ENCODE data around the gene APLP2. TPM values are rescaled to one million over a fixed set of nuclear protein-coding genes. Genes with fewer than 3 reads are reported as not detected.

APLP2 gene
- total and polyA plus RNA-seq, 2 experiments from 2014 or later: 322 to 362 TPM

- H3K36me3 ChIP-seq (ENCODE audit: insufficient read depth): peaks cover 17% of the 10 kb centered on the region
- H3K79me2 ChIP-seq (replicated peaks; ENCODE audit: insufficient read depth): no peaks in the 10 kb centered on the region
- 0 out of 2 replicates have a peak, but pooled peaks cover 7% of the 10 kb centered on the region for H3F3A ChIP-seq (replicated peaks; ENCODE audit: low read depth)
- no peak overlapping the region for H3K4me2 ChIP-seq
- ATAC-seq: no peak
- no peaks in the 10 kb centered on the region for H3K27me3 ChIP-seq (ENCODE audit: insufficient read depth)
- Mint-ChIP-seq H3K27ac (peak overlapping the region; percentile 78; the same call in 1 of the 2 replicates), H3K4me1 (peaks cover 25% of the 10 kb centered on the region), H3K9me3 (no peaks in the 10 kb centered on the region), H3K36me3 (ENCODE audit: low read depth) (peaks cover 46% of the 10 kb centered on the region), H3K27me3 (ENCODE audit: insufficient read depth, low read depth, poor library complexity) (peaks cover 8% of the 10 kb centered on the region), H3K4me3 (no peak overlapping the region; the same call in 2 of the 3 replicates)
- no peak overlapping the region for H2AFZ ChIP-seq
- H4K20me1 ChIP-seq (replicated peaks; ENCODE audit: insufficient read depth): peaks cover 3% of the 10 kb centered on the region
- H3K9me2 ChIP-seq (ENCODE audit: insufficient read depth): no peaks in the 10 kb centered on the region
- H3K4me1 ChIP-seq (ENCODE audit: insufficient read depth): peaks cover 17% of the 10 kb centered on the region
- DNase-seq (ENCODE audit: low spot score): peak; percentile 44
- H3K4me3 ChIP-seq: no peak overlapping the region
- peak overlapping the region; percentile 79; the same call in 1 of the 2 replicates for H3K27ac ChIP-seq (ENCODE audit: low read depth)
- TF ChIP-seq ZNF331 (CRISPR knock-in tag; IDR thresholded peaks at IDR 0.05; ENCODE audit: low read depth) (no peak), NANOG (IDR thresholded peaks at IDR 0.05; ENCODE audit: borderline replicate concordance) (no peak), CREB1 (CRISPR knock-in tag; IDR thresholded peaks at IDR 0.05; ENCODE audit: low read depth) (no peak), REST (IDR thresholded peaks at IDR 0.05; ENCODE audit: unreplicated experiment) (no peak), ZNF462 (CRISPR knock-in tag; IDR thresholded peaks at IDR 0.05) (no peak), EZH2 (IDR thresholded peaks at IDR 0.05; ENCODE audit: low read depth, unreplicated experiment) (no peak), ETS1 (IDR thresholded peaks at IDR 0.05) (no peak), ZNF114 (CRISPR knock-in tag; IDR thresholded peaks at IDR 0.05) (no peak), EZH2phosphoT487 (IDR thresholded peaks at IDR 0.05; ENCODE audit: unreplicated experiment) (no peak), STAT1 (IDR thresholded peaks at IDR 0.05; ENCODE audit: unreplicated experiment) (no peak), CTCF (conservative IDR thresholded peaks at IDR 0.05; ENCODE audit: low read depth in 2 of 2) (no peak), POLR2AphosphoS5 (IDR thresholded peaks at IDR 0.05; ENCODE audit: low read depth) (no peak), JUNB (IDR thresholded peaks at IDR 0.05; ENCODE audit: unreplicated experiment) (no peak)
These were observed 75.2 kb downstream of the APLP2 start for GRCh38 chr11:130144861-130145281.

Measured in GM23338 (cell line).